ENCODE data around the gene HEATR9.
"Not testable (repeated sequence)": the region's sequence is repeated elsewhere in the genome, so short reads cannot be mapped to it uniquely, and the experiment has no call there.

Gene HEATR9

GRCh38 chr17:35901631-35902175 is 33.0 kb upstream of the HEATR9 start:
- no peak for DNase-seq (ENCODE audit: low read depth in 1 of 2, low spot score in 1 of 2)
- TF ChIP-seq JUND (IDR thresholded peaks at IDR 0.05; ENCODE audit: low read depth) = no peak
- in situ Hi-C loops (cut with HindIII; ENCODE audit: low pct_unique_long_range_greater_than_20kb, low sequenced_read_pairs) = no loop called here

- in situ Hi-C loops (cut with HindIII; ENCODE audit: low pct_unique_long_range_greater_than_20kb, low sequenced_read_pairs) = no loop called here
- DNase-seq (ENCODE audit: low read depth in 1 of 2, low spot score in 1 of 2) = no peak
- TF ChIP-seq JUND (IDR thresholded peaks at IDR 0.05; ENCODE audit: low read depth) = no peak
These were observed 32.2 kb upstream of the HEATR9 start for GRCh38 chr17:35900708-35901480.

GRCh38 chr17:35900280-35900679 is 31.6 kb upstream of the HEATR9 start:
- no peak for DNase-seq (ENCODE audit: low read depth in 1 of 2, low spot score in 1 of 2)
- TF ChIP-seq JUND (IDR thresholded peaks at IDR 0.05; ENCODE audit: low read depth) = no peak
- in situ Hi-C loops (cut with HindIII; ENCODE audit: low pct_unique_long_range_greater_than_20kb, low sequenced_read_pairs) = no loop called here

GRCh38 chr17:35898283-35899070 is 29.8 kb upstream of the HEATR9 start:
- in situ Hi-C loops (cut with HindIII; ENCODE audit: low pct_unique_long_range_greater_than_20kb, low sequenced_read_pairs) = no loop called here
- no peak for DNase-seq (ENCODE audit: low read depth in 1 of 2, low spot score in 1 of 2)
- TF ChIP-seq JUND (IDR thresholded peaks at IDR 0.05; ENCODE audit: low read depth) = no peak

GRCh38 chr17:35897772-35898171 is 29.1 kb upstream of the HEATR9 start:
- DNase-seq (ENCODE audit: low read depth in 1 of 2, low spot score in 1 of 2); in situ Hi-C loops (cut with HindIII; ENCODE audit: low pct_unique_long_range_greater_than_20kb, low sequenced_read_pairs): not testable (repeated sequence)

GRCh38 chr17:35895636-35896587 is 27.2 kb upstream of the HEATR9 start:
- DNase-seq (ENCODE audit: low read depth in 1 of 2, low spot score in 1 of 2) = no peak
- in situ Hi-C loops (cut with HindIII; ENCODE audit: low pct_unique_long_range_greater_than_20kb, low sequenced_read_pairs) = no loop called here
- no peak for TF ChIP-seq JUND (IDR thresholded peaks at IDR 0.05; ENCODE audit: low read depth)

- DNase-seq (ENCODE audit: low read depth in 1 of 2, low spot score in 1 of 2) = no peak
- in situ Hi-C loops (cut with HindIII; ENCODE audit: low pct_unique_long_range_greater_than_20kb, low sequenced_read_pairs) = no loop called here
- TF ChIP-seq JUND (IDR thresholded peaks at IDR 0.05; ENCODE audit: low read depth) = no peak
These were observed 25.5 kb upstream of the HEATR9 start for GRCh38 chr17:35894206-35894605.

- no peak for TF ChIP-seq JUND (IDR thresholded peaks at IDR 0.05; ENCODE audit: low read depth)
- in situ Hi-C loops (cut with HindIII; ENCODE audit: low pct_unique_long_range_greater_than_20kb, low sequenced_read_pairs) = no loop called here
- DNase-seq (ENCODE audit: low read depth in 1 of 2, low spot score in 1 of 2) = no peak
These were observed 25.1 kb upstream of the HEATR9 start for GRCh38 chr17:35893751-35894150.

- DNase-seq (ENCODE audit: low read depth in 1 of 2, low spot score in 1 of 2) = no peak
- in situ Hi-C loops (cut with HindIII; ENCODE audit: low pct_unique_long_range_greater_than_20kb, low sequenced_read_pairs) = no loop called here
These were observed 23.7 kb upstream of the HEATR9 start for GRCh38 chr17:35892091-35893035.

GRCh38 chr17:35891269-35891668 is 22.6 kb upstream of the HEATR9 start:
- peak; percentile 28 to 67 for DNase-seq (ENCODE audit: low read depth in 1 of 2, low spot score in 1 of 2)
- in situ Hi-C loops (cut with HindIII; ENCODE audit: low pct_unique_long_range_greater_than_20kb, low sequenced_read_pairs) = no loop called here
- TF ChIP-seq JUND (IDR thresholded peaks at IDR 0.05; ENCODE audit: low read depth) = no peak

More at GRCh38 chr17:35892091-35893035, 23.7 kb upstream of the HEATR9 start:
- TF ChIP-seq JUND (IDR thresholded peaks at IDR 0.05; ENCODE audit: low read depth) = no peak

- TF ChIP-seq JUND (IDR thresholded peaks at IDR 0.05; ENCODE audit: low read depth) = no peak
- DNase-seq (ENCODE audit: low read depth in 1 of 2, low spot score in 1 of 2) = peak; percentile 30 to 46
- in situ Hi-C loops (cut with HindIII; ENCODE audit: low pct_unique_long_range_greater_than_20kb, low sequenced_read_pairs) = no loop called here
These were observed 22.1 kb upstream of the HEATR9 start for GRCh38 chr17:35890774-35891155.

All from T47D (cell line).